ENCODE data around the gene NACAD. TPM values are rescaled to one million over a fixed set of nuclear protein-coding genes. Genes with fewer than 3 reads are reported as not detected.

The NACAD gene
- total RNA-seq, 4 donors from 2014 or later: 0.51 to 26.9 (median 5.4) TPM

GRCh38 chr7:45065031-45065995 is 23.5 kb downstream of the NACAD start:
- Histone ChIP-seq H3K4me3 (no peak overlapping the region), H3K27ac (no peak overlapping the region), H3K36me3 (no peaks in the 10 kb centered on the region), H3K9me3 (no peaks in the 10 kb centered on the region), H3K4me1 (no peaks in the 10 kb centered on the region), H3K27me3 (no peaks in the 10 kb centered on the region)
- no peak for TF ChIP-seq POLR2A (IDR thresholded peaks at IDR 0.05)
- TF ChIP-seq CTCF (IDR thresholded peaks at IDR 0.05): no peak
- intact Hi-C loops (cut with DNase I; ENCODE audit: low total_unique reads): no loop called here
- no peak for DNase-seq

GRCh38 chr7:45064047-45064725 is 24.6 kb downstream of the NACAD start:
- no peak overlapping the region for H3K4me3 ChIP-seq
- H3K27me3 ChIP-seq: no peaks in the 10 kb centered on the region
- no peaks in the 10 kb centered on the region for H3K4me1 ChIP-seq
- DNase-seq: no peak
- H3K36me3 ChIP-seq: no peaks in the 10 kb centered on the region
- TF ChIP-seq POLR2A (IDR thresholded peaks at IDR 0.05): no peak
- TF ChIP-seq CTCF (IDR thresholded peaks at IDR 0.05): no peak
- no peaks in the 10 kb centered on the region for H3K9me3 ChIP-seq
- no peak overlapping the region for H3K27ac ChIP-seq
- intact Hi-C loops (cut with DNase I; ENCODE audit: low total_unique reads): no loop called here

- no peak for DNase-seq
- Histone ChIP-seq H3K36me3 (no peaks in the 10 kb centered on the region), H3K4me1 (no peaks in the 10 kb centered on the region), H3K9me3 (no peaks in the 10 kb centered on the region), H3K4me3 (no peak overlapping the region), H3K27ac (no peak overlapping the region), H3K27me3 (no peaks in the 10 kb centered on the region)
- no peak for TF ChIP-seq POLR2A (IDR thresholded peaks at IDR 0.05)
- TF ChIP-seq CTCF (IDR thresholded peaks at IDR 0.05): no peak
- intact Hi-C loops (cut with DNase I; ENCODE audit: low total_unique reads): no loop called here
Measured at GRCh38 chr7:45061806-45062425, 26.9 kb downstream of the NACAD start.

- Histone ChIP-seq H3K27me3 (no peaks in the 10 kb centered on the region), H3K9me3 (no peaks in the 10 kb centered on the region), H3K4me1 (no peaks in the 10 kb centered on the region), H3K4me3 (no peak overlapping the region), H3K27ac (no peak overlapping the region), H3K36me3 (no peaks in the 10 kb centered on the region)
- DNase-seq: no peak
- intact Hi-C loops (cut with DNase I; ENCODE audit: low total_unique reads): no loop called here
- TF ChIP-seq CTCF (IDR thresholded peaks at IDR 0.05) (no peak), POLR2A (IDR thresholded peaks at IDR 0.05) (no peak)
Measured at GRCh38 chr7:45061352-45061751, 27.4 kb downstream of the NACAD start.

Measured in uterus (tissue), 4 donors.